Endothelial cell of umbilical vein (primary cell): Measurements from ENCODE around the gene TBX20.

ENCODE experiments used
- CTCF ChIP-seq, 2 donors: IDR thresholded peaks; 1 replicate in 1 of 2; 2 replicates in 1 of 2; pipeline ENCODE4 v1.5.1; 2011; ENCODE audit warnings: low read length in 2 of 2, mild to moderate bottlenecking in 2 of 2, moderate library complexity in 2 of 2, control low read depth in 1 of 2, inconsistent platforms in 1 of 2, low read depth in 1 of 2; ENCODE audit not compliant: insufficient read depth in 1 of 2; ENCODE audit errors: extremely low read depth in 1 of 2
- EZH2 ChIP-seq: IDR thresholded peaks from 2 replicates; pipeline ENCODE4 v1.6.1; 2012; ENCODE audit warnings: borderline replicate concordance, low read depth, mild to moderate bottlenecking, moderate library complexity, low read length, inconsistent platforms; ENCODE audit not compliant: severe bottlenecking
- GATA2 ChIP-seq: IDR thresholded peaks from 2 replicates; pipeline ENCODE4 v1.7.0; 2011; ENCODE audit warnings: low read depth, mild to moderate bottlenecking, moderate library complexity, mixed read lengths, low read length; ENCODE audit not compliant: insufficient read length, insufficient read depth
- JUN ChIP-seq: IDR thresholded peaks from 2 replicates; pipeline ENCODE4 v1.6.1; 2011; ENCODE audit warnings: borderline replicate concordance, low read depth; ENCODE audit not compliant: insufficient read length, insufficient read depth
- MAX ChIP-seq: IDR thresholded peaks from 2 replicates; pipeline ENCODE4 v1.6.1; 2011; ENCODE audit not compliant: insufficient read depth, insufficient read length
- MYC ChIP-seq: IDR thresholded peaks from one replicate; pipeline ENCODE4 v1.6.1; 2011; ENCODE audit warnings: mild to moderate bottlenecking, low read depth, low read length
- POLR2A ChIP-seq: IDR thresholded peaks from 2 replicates; pipeline ENCODE4 v1.6.1; 2012; ENCODE audit warnings: low read depth, mild to moderate bottlenecking, control low read depth, low read length
- POLR2AphosphoS5 ChIP-seq: IDR thresholded peaks from 2 replicates; pipeline ENCODE4 v1.6.1; 2012; ENCODE audit warnings: low read depth, mild to moderate bottlenecking, control low read depth, low read length, moderate library complexity; ENCODE audit not compliant: insufficient read depth

- TF ChIP-seq CTCF (IDR thresholded peaks at IDR 0.05; ENCODE audit: extremely low read depth in 1 of 2, insufficient read depth in 1 of 2, low read depth in 1 of 2, low read length in 2 of 2), result no peak
- no peak for TF ChIP-seq EZH2
- no peak for TF ChIP-seq POLR2AphosphoS5
- TF ChIP-seq POLR2A, result no peak
- no peak for TF ChIP-seq MAX
- no peak for TF ChIP-seq MYC
- TF ChIP-seq GATA2, result no peak
- no peak for TF ChIP-seq JUN
Observed at GRCh38 chr7:35255443-35256255, 1.7 kb upstream of the TBX20 start.
